Fibroblast of lung (primary cell): ENCODE results near the gene EPO. TPM values are rescaled to one million over a fixed set of nuclear protein-coding genes. Genes with fewer than 3 reads are reported as not detected.

Experiments
- DNase-seq, 2 donors: peaks; one replicate each; pipeline versions ENCODE4 v3.0.0 to v3.0.0-alpha.2; 2010; ENCODE audit warnings: low read depth in 2 of 2
- H2AFZ ChIP-seq: 2 replicates; pipeline ENCODE4 v1.5.1; 2012; ENCODE audit warnings: low read length, control low read depth, inconsistent platforms
- H3K27ac ChIP-seq: 2 replicates; pipeline ENCODE4 v1.5.1; 2011; ENCODE audit warnings: low read length, control low read depth; ENCODE audit not compliant: insufficient read depth
- H3K27me3 ChIP-seq: 2 replicates; pipeline ENCODE4 v1.5.1; 2011; ENCODE audit warnings: mild to moderate bottlenecking, low read length; ENCODE audit not compliant: control insufficient read depth, insufficient read depth
- H3K36me3 ChIP-seq: 2 replicates; pipeline ENCODE4 v1.5.1; 2011; ENCODE audit warnings: low read length; ENCODE audit not compliant: control insufficient read depth, insufficient read depth
- H3K4me1 ChIP-seq: 2 replicates; pipeline ENCODE4 v1.5.1; 2011; ENCODE audit warnings: low read length; ENCODE audit not compliant: control insufficient read depth, insufficient read depth; ENCODE audit errors: extremely low read depth
- H3K4me2 ChIP-seq: 2 replicates; pipeline ENCODE4 v1.5.1; 2011; ENCODE audit warnings: low read length, control low read depth; ENCODE audit not compliant: insufficient read depth; ENCODE audit errors: extremely low read depth
- H3K4me3 ChIP-seq, 4 experiments: fragments of 200-600 bp in 1 of 4; sonication (generic) in 1 of 4; replicated peaks in 1 of 4; 2 replicates each; pipeline ENCODE4 v1.5.1; 2011 to 2016; ENCODE audit warnings: low read length in 4 of 4, low read depth in 3 of 4, mild to moderate bottlenecking in 3 of 4, control low read depth in 2 of 4, inconsistent platforms in 1 of 4, mixed read lengths in 1 of 4; ENCODE audit not compliant: insufficient read depth in 1 of 4; ENCODE audit errors: control extremely low read depth in 1 of 4
- H3K79me2 ChIP-seq: 2 replicates; pipeline ENCODE4 v1.5.1; 2012; ENCODE audit warnings: mild to moderate bottlenecking, low read length, inconsistent platforms; ENCODE audit not compliant: control insufficient read depth, insufficient read depth
- H3K9ac ChIP-seq: 2 replicates; pipeline ENCODE4 v1.5.1; 2011; ENCODE audit warnings: mild to moderate bottlenecking, low read length, control low read depth; ENCODE audit not compliant: insufficient read depth
- H3K9me3 ChIP-seq: 2 replicates; pipeline ENCODE4 v1.5.1; 2012; ENCODE audit warnings: low read depth, low read length; ENCODE audit not compliant: control insufficient read depth, insufficient read depth
- H4K20me1 ChIP-seq: 2 replicates; pipeline ENCODE4 v1.5.1; 2011; ENCODE audit warnings: low read length; ENCODE audit not compliant: control insufficient read depth, insufficient read depth; ENCODE audit errors: extremely low read depth
- EZH2 ChIP-seq: IDR thresholded peaks from 2 replicates; pipeline ENCODE4 v1.5.1; 2012; ENCODE audit warnings: low read length, control low read depth, mild to moderate bottlenecking; ENCODE audit errors: missing control alignments
- polyA plus RNA-seq, 2 donors: library from polyadenylated mRNA; depleted of rRNA in 1 of 2; stranded (reverse) in 1 of 2; unstranded in 1 of 2; fragments of >200 nt; gene quantifications; 2 replicates each; pipeline ENCODE4 v1.2.1, GENCODE V29; 2011 to 2012; ENCODE audit warnings: missing spikeins in 1 of 2
- total RNA-seq: library from RNA; depleted of rRNA; stranded (reverse); fragments of >200 nt; gene quantifications from 2 replicates; pipeline ENCODE4 v1.2.1, GENCODE V29; 2014
- TF ChIP-seq, protein P1 (sequence below), 2 donors: IDR thresholded peaks in 1 of 2; conservative IDR thresholded peaks in 1 of 2; 1 replicate in 1 of 2; 2 replicates in 1 of 2; pipeline ENCODE4 v1.5.1; 2011 to 2012; ENCODE audit warnings: low read length in 2 of 2, control low read depth in 1 of 2, inconsistent platforms in 1 of 2, low read depth in 1 of 2, mild to moderate bottlenecking in 1 of 2

EPO gene
- total and polyA plus RNA-seq, 2 donors (not counting 1 experiment from before 2014, with no cell fraction given): not detected

DNA sequence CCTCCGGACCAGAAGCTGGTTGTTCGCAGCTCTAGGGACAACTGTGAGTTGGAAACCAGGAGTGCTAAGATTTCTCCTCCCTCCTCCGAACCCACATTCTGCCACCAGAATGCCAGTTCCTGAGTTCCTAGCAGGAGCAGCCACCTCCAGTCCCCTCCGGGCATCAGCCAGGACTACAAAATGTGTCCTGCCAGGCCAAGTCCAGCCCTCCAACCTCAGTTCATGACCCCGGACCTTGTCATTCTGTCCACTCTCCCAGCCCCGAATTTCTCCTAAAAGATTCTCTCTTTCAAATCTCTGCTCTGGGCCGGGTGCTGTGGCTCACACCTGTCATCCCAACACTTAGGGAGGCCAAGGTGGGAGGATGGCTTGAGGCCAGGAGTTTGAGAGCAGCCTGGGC lies 15.5 kb downstream of the EPO start:
- H3K4me2 ChIP-seq: no peak overlapping the region
- H3K9ac ChIP-seq: no peak overlapping the region
- H3K27ac ChIP-seq: no peak overlapping the region
- no peak for DNase-seq
- no peaks in the 10 kb centered on the region for H3K27me3 ChIP-seq
- no peaks in the 10 kb centered on the region for H4K20me1 ChIP-seq
- H2AFZ ChIP-seq: no peak overlapping the region
- no peaks in the 10 kb centered on the region for H3K4me1 ChIP-seq
- TF ChIP-seq EZH2: no peak
- TF ChIP-seq, protein P1, sequence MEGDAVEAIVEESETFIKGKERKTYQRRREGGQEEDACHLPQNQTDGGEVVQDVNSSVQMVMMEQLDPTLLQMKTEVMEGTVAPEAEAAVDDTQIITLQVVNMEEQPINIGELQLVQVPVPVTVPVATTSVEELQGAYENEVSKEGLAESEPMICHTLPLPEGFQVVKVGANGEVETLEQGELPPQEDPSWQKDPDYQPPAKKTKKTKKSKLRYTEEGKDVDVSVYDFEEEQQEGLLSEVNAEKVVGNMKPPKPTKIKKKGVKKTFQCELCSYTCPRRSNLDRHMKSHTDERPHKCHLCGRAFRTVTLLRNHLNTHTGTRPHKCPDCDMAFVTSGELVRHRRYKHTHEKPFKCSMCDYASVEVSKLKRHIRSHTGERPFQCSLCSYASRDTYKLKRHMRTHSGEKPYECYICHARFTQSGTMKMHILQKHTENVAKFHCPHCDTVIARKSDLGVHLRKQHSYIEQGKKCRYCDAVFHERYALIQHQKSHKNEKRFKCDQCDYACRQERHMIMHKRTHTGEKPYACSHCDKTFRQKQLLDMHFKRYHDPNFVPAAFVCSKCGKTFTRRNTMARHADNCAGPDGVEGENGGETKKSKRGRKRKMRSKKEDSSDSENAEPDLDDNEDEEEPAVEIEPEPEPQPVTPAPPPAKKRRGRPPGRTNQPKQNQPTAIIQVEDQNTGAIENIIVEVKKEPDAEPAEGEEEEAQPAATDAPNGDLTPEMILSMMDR (conservative IDR thresholded peaks at IDR 0.05 in 1 of 2, IDR thresholded peaks at IDR 0.05 in 1 of 2; ENCODE audit: low read depth in 1 of 2, low read length in 2 of 2): no peak
- no peaks in the 10 kb centered on the region for H3K36me3 ChIP-seq
- H3K79me2 ChIP-seq: no peaks in the 10 kb centered on the region
- no peak overlapping the region for H3K4me3 ChIP-seq
- H3K9me3 ChIP-seq: no peaks in the 10 kb centered on the region

DNA sequence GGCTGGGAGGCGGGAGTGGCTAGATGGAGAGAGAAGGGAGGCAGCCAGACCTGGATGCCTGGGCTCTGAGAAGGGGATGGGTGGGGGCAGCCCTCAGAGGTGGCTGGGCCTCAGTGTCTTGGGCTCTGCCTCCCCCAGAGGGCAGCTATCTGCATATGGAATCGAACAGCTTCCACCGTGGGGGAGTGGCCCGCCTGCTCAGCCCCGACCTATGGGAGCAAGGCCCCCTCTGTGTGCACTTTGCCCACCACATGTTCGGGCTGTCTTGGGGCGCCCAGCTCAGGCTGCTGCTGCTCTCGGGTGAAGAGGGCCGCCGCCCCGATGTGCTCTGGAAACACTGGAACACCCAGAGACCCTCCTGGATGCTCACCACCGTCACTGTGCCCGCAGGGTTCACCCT lies 16.4 kb downstream of the EPO start:
- TF ChIP-seq, protein P1 (conservative IDR thresholded peaks at IDR 0.05 in 1 of 2, IDR thresholded peaks at IDR 0.05 in 1 of 2; ENCODE audit: low read depth in 1 of 2, low read length in 2 of 2): no peak
- no peak for TF ChIP-seq EZH2
- Histone ChIP-seq H3K36me3 (no peaks in the 10 kb centered on the region), H3K4me2 (no peak overlapping the region)

DNA sequence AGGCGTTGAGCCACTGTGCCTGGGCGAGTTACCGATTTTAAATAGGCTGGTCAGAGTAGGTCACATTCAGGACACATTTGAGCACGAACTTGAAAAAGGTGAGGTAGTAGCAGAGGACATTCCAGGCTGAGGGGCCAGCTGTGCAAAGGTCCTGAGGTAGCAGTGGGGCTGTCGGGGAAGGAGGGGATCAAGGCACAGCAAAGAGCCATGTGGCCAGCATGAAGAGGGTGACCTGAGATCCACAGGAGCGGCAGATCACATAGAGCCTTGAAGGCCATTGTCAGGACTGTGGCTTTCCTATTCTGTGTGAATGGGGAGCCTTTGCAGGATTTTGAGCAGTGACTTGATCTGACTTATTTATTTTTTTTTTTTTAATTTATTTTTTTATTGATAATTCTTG lies 19.7 kb downstream of the EPO start:
- TF ChIP-seq, protein P1 (conservative IDR thresholded peaks at IDR 0.05 in 1 of 2, IDR thresholded peaks at IDR 0.05 in 1 of 2; ENCODE audit: low read depth in 1 of 2, low read length in 2 of 2): no peak
- no peak for TF ChIP-seq EZH2
- no peaks in the 10 kb centered on the region for H3K27me3 ChIP-seq
- H3K4me2 ChIP-seq: no peak overlapping the region
- H4K20me1 ChIP-seq: no peaks in the 10 kb centered on the region
- DNase-seq: no peak
- H3K4me1 ChIP-seq: no peaks in the 10 kb centered on the region
- no peak overlapping the region for H2AFZ ChIP-seq
- no peaks in the 10 kb centered on the region for H3K9me3 ChIP-seq
- no peak overlapping the region for H3K9ac ChIP-seq
- no peaks in the 10 kb centered on the region for H3K79me2 ChIP-seq
- H3K4me3 ChIP-seq: no peak overlapping the region
- H3K36me3 ChIP-seq: no peaks in the 10 kb centered on the region
- no peak overlapping the region for H3K27ac ChIP-seq

More for the DNA sequence above, 16.4 kb downstream of the EPO start:
- Histone ChIP-seq H3K27ac (no peak overlapping the region), H3K9me3 (no peaks in the 10 kb centered on the region), H2AFZ (no peak overlapping the region), H3K4me3 (no peak overlapping the region), H3K27me3 (no peaks in the 10 kb centered on the region), H3K9ac (no peak overlapping the region), H4K20me1 (no peaks in the 10 kb centered on the region), H3K79me2 (no peaks in the 10 kb centered on the region), H3K4me1 (no peaks in the 10 kb centered on the region)
- DNase-seq: no peak
